ENCODE measurements around the gene RNH1. TPM values are rescaled to one million over a fixed set of nuclear protein-coding genes. Genes with fewer than 3 reads are reported as not detected.

The RNH1 gene
- total and polyA plus RNA-seq, 10 of the 15 experiments (the other 5 are each of a cell fraction or from before 2014, with no cell fraction given) = 2.3 to 162 (median 72.1) TPM

DNA sequence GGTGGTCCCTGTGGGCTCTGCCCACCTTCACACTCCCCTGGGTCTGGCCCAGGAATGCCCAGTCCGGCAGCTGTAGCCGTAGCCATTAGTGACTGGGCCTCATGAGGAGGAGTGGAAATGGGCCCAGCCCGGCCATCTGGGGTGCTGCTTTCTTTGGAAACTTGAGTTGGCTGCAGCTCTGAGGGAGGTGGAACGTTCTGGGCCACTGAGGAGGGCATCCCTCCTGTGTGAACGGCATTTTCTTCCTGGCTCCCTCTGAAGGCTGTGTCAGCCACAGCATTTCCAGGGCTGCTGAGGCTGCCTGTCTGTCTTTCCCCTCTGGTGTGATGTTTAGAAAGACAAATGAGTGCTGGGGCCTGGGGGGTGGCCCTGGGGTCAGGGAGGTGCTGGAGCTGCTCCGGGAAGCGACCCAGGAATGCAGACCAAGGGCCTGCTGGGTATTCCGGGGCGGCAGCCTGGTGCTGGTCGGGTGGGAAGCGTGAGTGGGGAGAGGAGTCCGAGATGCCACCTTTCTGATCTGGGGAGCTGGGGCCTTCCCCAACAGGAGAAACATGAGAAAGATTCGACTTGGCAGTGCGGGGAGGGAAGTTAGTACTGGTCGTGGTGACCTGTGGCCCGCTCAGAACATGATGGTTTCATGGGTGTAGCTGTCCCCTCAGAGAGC lies 29.9 kb downstream of the RNH1 start (continued):
- TF ChIP-seq E2F8 (IDR thresholded peaks at IDR 0.05; ENCODE audit: low read depth, partially characterized antibody) (no peak), SP1 (IDR thresholded peaks at IDR 0.05; ENCODE audit: low read depth, low read length) (no peak), BMI1 (IDR thresholded peaks at IDR 0.05; ENCODE audit: borderline replicate concordance) (no peak), SREBF2 (IDR thresholded peaks at IDR 0.05; ENCODE audit: low read length) (no peak), HDAC2 (IDR thresholded peaks at IDR 0.05) (no peak)
- TF ChIP-seq, protein P1, sequence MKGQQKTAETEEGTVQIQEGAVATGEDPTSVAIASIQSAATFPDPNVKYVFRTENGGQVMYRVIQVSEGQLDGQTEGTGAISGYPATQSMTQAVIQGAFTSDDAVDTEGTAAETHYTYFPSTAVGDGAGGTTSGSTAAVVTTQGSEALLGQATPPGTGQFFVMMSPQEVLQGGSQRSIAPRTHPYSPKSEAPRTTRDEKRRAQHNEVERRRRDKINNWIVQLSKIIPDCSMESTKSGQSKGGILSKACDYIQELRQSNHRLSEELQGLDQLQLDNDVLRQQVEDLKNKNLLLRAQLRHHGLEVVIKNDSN (IDR thresholded peaks at IDR 0.05; ENCODE audit: borderline replicate concordance, extremely low read length, insufficient read depth, low read depth, low read length) = no peak

- BruUV-seq (replicated peaks) = no TSS peak
- H3K36me3 ChIP-seq (ENCODE audit: control insufficient read depth in 2 of 2, insufficient read depth in 2 of 2, low read length in 1 of 2) = no peaks in the 10 kb centered on the region; a peak in 1 of 4 replicates
- WGBS (ENCODE audit: insufficient coverage, insufficient replicate concordance, low lambda C conversion rate, missing lambda C conversion rate) = 97% methylated on average over 15 of the region's 15 CpGs
- H3K27ac ChIP-seq (ENCODE audit: control insufficient read depth, insufficient read depth) = no peak overlapping the region
- ChIA-PET CTCF (no interaction called here), RAD21 (ENCODE audit: unreplicated experiment) (no interaction called here), POLR2A (no interaction called here), SMC1A (ENCODE audit: uncharacterized antibody, unreplicated experiment) (no interaction called here)
- no peaks in the 10 kb centered on the region for H3K4me1 ChIP-seq (ENCODE audit: control insufficient read depth, insufficient read depth, low read length)
- H3K4me3 ChIP-seq = no peak overlapping the region
- intact Hi-C loops (cut with micrococcal nuclease; ENCODE audit: unreplicated experiment) (no loop called here), in situ Hi-C loops (cut with MboI) (no loop called here)
- no peaks in the 10 kb centered on the region for H3K9me3 ChIP-seq (replicated peaks; ENCODE audit: control insufficient read depth, insufficient read depth, low read length)
- H2AFZ ChIP-seq (ENCODE audit: control insufficient read depth, low read depth, low read length) = no peak overlapping the region
- FAIRE-seq (no peak), DNase-seq (ENCODE audit: low read depth, low spot score) (no peak), ATAC-seq (no peak)
- H3K4me2 ChIP-seq (ENCODE audit: control insufficient read depth, insufficient read depth) = no peak overlapping the region
- H4K20me1 ChIP-seq (ENCODE audit: control insufficient read depth, insufficient read depth) = no peaks in the 10 kb centered on the region
- no peak overlapping the region for H3K9ac ChIP-seq (ENCODE audit: control insufficient read depth, insufficient read depth, low read length)
- H3K79me2 ChIP-seq (ENCODE audit: control insufficient read depth, insufficient read depth, low read length) = no peaks in the 10 kb centered on the region
- no peaks in the 10 kb centered on the region for H3K27me3 ChIP-seq (replicated peaks in 1 of 2; ENCODE audit: control insufficient read depth in 2 of 2, insufficient read depth in 2 of 2, low read length in 1 of 2)
- no peak for TF ChIP-seq BACH1 (IDR thresholded peaks at IDR 0.05; ENCODE audit: borderline replicate concordance)
- TF ChIP-seq, protein P2, sequence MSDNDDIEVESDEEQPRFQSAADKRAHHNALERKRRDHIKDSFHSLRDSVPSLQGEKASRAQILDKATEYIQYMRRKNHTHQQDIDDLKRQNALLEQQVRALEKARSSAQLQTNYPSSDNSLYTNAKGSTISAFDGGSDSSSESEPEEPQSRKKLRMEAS (IDR thresholded peaks at IDR 0.05; ENCODE audit: low read depth, low read length) = no peak
- TF ChIP-seq EGR1 (IDR thresholded peaks at IDR 0.05; ENCODE audit: borderline replicate concordance in 1 of 2, low read depth in 2 of 2, low read length in 2 of 2) = no peak
- no peak for TF ChIP-seq WRNIP1 (IDR thresholded peaks at IDR 0.05; ENCODE audit: borderline replicate concordance, low read depth, low read length)
- no peak for TF ChIP-seq FOXK2 (IDR thresholded peaks at IDR 0.05)
- TF ChIP-seq KDM1A (IDR thresholded peaks at IDR 0.05; ENCODE audit: borderline replicate concordance) = no peak
- TF ChIP-seq SRF (IDR thresholded peaks at IDR 0.05; ENCODE audit: low read depth in 2 of 2, low read length in 2 of 2) = no peak
- no peak for TF ChIP-seq TCF7 (IDR thresholded peaks at IDR 0.05; ENCODE audit: borderline replicate concordance)
- no peak for TF ChIP-seq GATAD2B (conservative IDR thresholded peaks at IDR 0.05; ENCODE audit: low read depth)
- no peak for TF ChIP-seq ATF7 (IDR thresholded peaks at IDR 0.05; ENCODE audit: low read depth)
- no peak for TF ChIP-seq NR2C1 (IDR thresholded peaks at IDR 0.05)
Measured at GRCh38 chr11:476416-476815, 30.6 kb downstream of the RNH1 start.
